Prostate gland (tissue), 2 donors: ENCODE measurements around the gene BIRC6. TPM values are rescaled to one million over a fixed set of nuclear protein-coding genes. Genes with fewer than 3 reads are reported as not detected.

Experiments
- DNase-seq: peaks from one replicate; pipeline ENCODE4 v3.0.0-alpha.2; 2019; ENCODE audit warnings: low spot score
- H3K27ac ChIP-seq, 2 donors: fragments of 200-600 bp; sonication (generic); 2 replicates each; pipeline ENCODE4 v1.5.1; 2017 to 2019
- H3K27me3 ChIP-seq: fragments of 200-600 bp; sonication (generic); replicated peaks from 2 replicates; pipeline ENCODE4 v1.5.1; 2019; ENCODE audit not compliant: insufficient read depth
- H3K36me3 ChIP-seq, 2 donors: fragments of 200-600 bp; sonication (generic); 1 replicate in 1 of 2; 2 replicates in 1 of 2; pipeline versions ENCODE4 v1.5.1 to v1.8.1; 2017 to 2019
- H3K4me1 ChIP-seq: fragments of 200-600 bp; sonication (generic); replicated peaks from 2 replicates; pipeline ENCODE4 v1.5.1; 2019
- H3K4me3 ChIP-seq, 2 donors: fragments of 200-600 bp; sonication (generic); 2 replicates each; pipeline ENCODE4 v1.5.1; 2017 to 2019
- H3K9me3 ChIP-seq: fragments of 200-600 bp; sonication (generic); 2 replicates; pipeline ENCODE4 v1.5.1; 2017
- POLR2A ChIP-seq: fragments of 450-650 bp; IDR thresholded peaks from one replicate; pipeline ENCODE4 v1.6.1; 2016; ENCODE audit warnings: antibody characterized with exemption, mild to moderate bottlenecking
- POLR2AphosphoS5 ChIP-seq: sonication (generic); formaldehyde crosslinking; IDR thresholded peaks from one replicate; pipeline ENCODE4 v1.6.1; 2017; ENCODE audit warnings: antibody characterized with exemption
- WGBS: methylation state at CpG from one replicate; pipeline ENCODE4 v1.1.5; 2018; 5-methylcytosine and 5-hydroxymethylcytosine counted together
- intact Hi-C: fragments of 100-400 bp; cut with DNase I; formaldehyde crosslinking; loops from one replicate; pipeline ENCODE4 v1.14.2; 2022
- microRNA counts, 2 donors: library from miRNA; unstranded; fragments of <30 nt; microRNA quantifications; one replicate each; lab custom pipeline; 2016 to 2017
- microRNA-seq: library from miRNA; unstranded; fragments of <30 nt; microRNA quantifications from one replicate; pipeline ENCODE4, GENCODE V29; 2016
- small RNA-seq, 2 donors: library from RNA; depleted of rRNA; stranded (forward); fragments of <200 nt; gene quantifications; one replicate each; pipeline ENCODE3, GENCODE V24; 2016
- total RNA-seq, 2 donors: library from RNA; depleted of rRNA; stranded (reverse); fragments of >200 nt; gene quantifications; one replicate each; pipeline ENCODE4 v1.1.0, GENCODE V29; 2016
- TF ChIP-seq, protein P1 (sequence below), 4 experiments: fragments of 200-600 bp in 2 of 4; fragments of 450-650 bp in 2 of 4; sonication (generic) in 2 of 4; IDR thresholded peaks; 1 replicate in 3 of 4; 2 replicates in 1 of 4; pipeline ENCODE4 v1.5.1; 2016 to 2019; ENCODE audit warnings: antibody characterized with exemption in 4 of 4, mild to moderate bottlenecking in 2 of 4, moderate library complexity in 2 of 4

The BIRC6 gene
- total RNA-seq, 2 donors from 2014 or later: 89.6 to 113 TPM

DNA sequence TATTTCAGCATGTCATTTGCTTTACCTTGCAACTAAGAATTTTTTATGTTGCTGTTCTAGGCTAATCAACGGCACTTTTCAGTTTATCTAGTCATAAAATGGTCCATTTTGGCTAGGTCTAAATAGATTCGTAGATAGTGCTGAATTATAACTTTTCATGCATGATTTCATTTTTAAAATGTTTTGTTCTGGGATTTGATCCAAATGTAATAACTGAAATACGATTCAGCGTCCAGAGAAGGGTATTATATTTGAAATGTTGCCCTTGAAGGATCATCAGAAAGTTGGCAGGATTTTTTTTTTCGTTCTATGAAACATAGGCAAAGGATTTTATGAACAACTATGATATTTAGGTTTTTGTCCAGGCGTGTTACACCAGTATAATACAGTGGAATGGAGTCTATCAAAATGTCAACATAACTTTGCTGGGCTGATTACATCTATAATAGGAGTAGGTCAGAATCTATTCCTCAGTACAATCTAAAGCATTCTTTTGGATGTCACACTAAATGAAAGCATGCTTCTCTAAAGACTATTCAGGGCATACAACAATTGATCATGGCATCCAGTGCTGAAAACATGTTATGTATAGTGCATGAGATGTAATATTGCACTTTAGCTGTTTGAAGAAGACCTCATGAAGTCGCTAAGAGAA, 295.9 kb downstream of the BIRC6 start:
- intact Hi-C loops: no loop called here
- no peaks in the 10 kb centered on the region for H3K36me3 ChIP-seq
- no peaks in the 10 kb centered on the region for H3K27me3 ChIP-seq
- no peaks in the 10 kb centered on the region for H3K9me3 ChIP-seq
- H3K4me3 ChIP-seq: no peak overlapping the region
- WGBS: 28% methylated on average over 7 of the region's 7 CpGs
- TF ChIP-seq POLR2AphosphoS5: no peak
- TF ChIP-seq, protein P1, sequence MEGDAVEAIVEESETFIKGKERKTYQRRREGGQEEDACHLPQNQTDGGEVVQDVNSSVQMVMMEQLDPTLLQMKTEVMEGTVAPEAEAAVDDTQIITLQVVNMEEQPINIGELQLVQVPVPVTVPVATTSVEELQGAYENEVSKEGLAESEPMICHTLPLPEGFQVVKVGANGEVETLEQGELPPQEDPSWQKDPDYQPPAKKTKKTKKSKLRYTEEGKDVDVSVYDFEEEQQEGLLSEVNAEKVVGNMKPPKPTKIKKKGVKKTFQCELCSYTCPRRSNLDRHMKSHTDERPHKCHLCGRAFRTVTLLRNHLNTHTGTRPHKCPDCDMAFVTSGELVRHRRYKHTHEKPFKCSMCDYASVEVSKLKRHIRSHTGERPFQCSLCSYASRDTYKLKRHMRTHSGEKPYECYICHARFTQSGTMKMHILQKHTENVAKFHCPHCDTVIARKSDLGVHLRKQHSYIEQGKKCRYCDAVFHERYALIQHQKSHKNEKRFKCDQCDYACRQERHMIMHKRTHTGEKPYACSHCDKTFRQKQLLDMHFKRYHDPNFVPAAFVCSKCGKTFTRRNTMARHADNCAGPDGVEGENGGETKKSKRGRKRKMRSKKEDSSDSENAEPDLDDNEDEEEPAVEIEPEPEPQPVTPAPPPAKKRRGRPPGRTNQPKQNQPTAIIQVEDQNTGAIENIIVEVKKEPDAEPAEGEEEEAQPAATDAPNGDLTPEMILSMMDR (IDR thresholded peaks at IDR 0.05): no peak
- no peak for TF ChIP-seq POLR2A
- H3K27ac ChIP-seq: no peak overlapping the region
- DNase-seq: no peak
- H3K4me1 ChIP-seq: no peaks in the 10 kb centered on the region

DNA sequence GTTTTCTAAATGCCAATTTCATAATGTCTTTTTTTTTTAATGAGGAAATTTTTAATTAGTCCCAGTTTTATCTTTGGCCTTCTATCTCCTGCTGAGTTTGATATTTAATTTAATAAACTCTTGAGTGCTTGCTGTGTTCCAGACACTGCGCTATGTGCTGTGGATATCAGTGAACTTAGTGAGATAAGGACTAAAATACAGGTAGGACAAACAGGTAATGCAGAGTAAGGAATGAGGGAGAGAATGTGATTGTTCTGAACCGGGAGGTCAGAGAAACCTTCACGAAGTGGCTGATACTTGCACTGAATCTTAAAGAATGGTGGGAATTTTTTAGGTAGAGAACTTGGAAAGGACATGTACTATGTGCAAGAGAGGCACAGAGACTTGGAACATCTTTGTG, 299.2 kb downstream of the BIRC6 start:
- intact Hi-C loops: no loop called here
- no peak for DNase-seq
- WGBS: 95% methylated on average over 3 of the region's 3 CpGs
- Histone ChIP-seq H3K9me3 (no peaks in the 10 kb centered on the region), H3K27ac (no peak overlapping the region), H3K4me3 (no peak overlapping the region), H3K36me3 (no peaks in the 10 kb centered on the region), H3K4me1 (no peaks in the 10 kb centered on the region), H3K27me3 (no peaks in the 10 kb centered on the region)
- TF ChIP-seq POLR2AphosphoS5 (no peak), POLR2A (no peak)

DNA sequence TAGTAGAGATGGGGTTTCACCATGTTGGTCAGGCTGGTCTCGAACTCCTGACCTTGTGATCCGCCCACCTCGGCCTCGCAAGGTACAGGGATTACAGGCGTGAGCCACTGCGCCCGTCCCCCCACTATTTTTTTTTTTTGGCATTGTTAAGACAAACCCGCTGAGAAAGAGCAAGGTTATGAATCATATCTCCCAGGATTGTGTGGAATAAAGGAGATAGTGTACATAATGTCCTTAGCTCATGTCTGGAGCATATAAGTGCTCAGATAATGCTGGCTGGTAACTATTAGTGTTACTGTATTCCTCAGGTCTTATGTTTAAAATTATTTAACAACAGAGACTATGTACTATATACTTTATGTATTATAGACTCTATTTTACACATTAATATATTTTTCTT, 307.0 kb downstream of the BIRC6 start:
- no peak for DNase-seq
- H3K27ac ChIP-seq: no peak overlapping the region
- WGBS: 92% methylated on average over 8 of the region's 8 CpGs
- intact Hi-C loops: no loop called here
- no peak overlapping the region for H3K4me3 ChIP-seq
- H3K9me3 ChIP-seq: no peaks in the 10 kb centered on the region
- no peaks in the 10 kb centered on the region for H3K4me1 ChIP-seq
- no peaks in the 10 kb centered on the region for H3K36me3 ChIP-seq
- TF ChIP-seq POLR2AphosphoS5 (no peak), POLR2A (no peak)
- TF ChIP-seq, protein P1 (IDR thresholded peaks at IDR 0.05): no peak
- H3K27me3 ChIP-seq: no peaks in the 10 kb centered on the region

DNA sequence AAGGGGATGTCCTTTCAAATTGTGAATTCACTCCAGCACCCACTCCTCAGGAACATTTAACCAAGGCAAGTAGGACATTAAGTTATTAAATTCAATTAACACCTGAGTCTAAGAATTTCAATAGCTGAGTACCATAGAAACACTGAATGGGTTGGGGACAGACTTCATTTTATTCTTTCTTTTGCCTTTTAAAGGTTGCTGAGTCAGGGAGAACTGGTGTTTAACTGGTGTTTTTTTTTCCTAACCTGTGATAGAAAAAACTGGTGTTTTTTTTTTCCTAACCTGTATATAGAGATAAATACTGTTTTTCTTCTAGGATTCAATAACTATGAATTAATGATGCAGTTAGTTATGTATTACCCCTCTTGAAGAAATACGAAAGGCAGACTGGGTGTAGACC, 309.9 kb downstream of the BIRC6 start:
- Histone ChIP-seq H3K27me3 (no peaks in the 10 kb centered on the region), H3K27ac (no peak overlapping the region), H3K36me3 (no peaks in the 10 kb centered on the region), H3K9me3 (no peaks in the 10 kb centered on the region), H3K4me1 (no peaks in the 10 kb centered on the region), H3K4me3 (no peak overlapping the region)
- no peak for DNase-seq
- TF ChIP-seq, protein P1 (IDR thresholded peaks at IDR 0.05): no peak
- TF ChIP-seq POLR2A (no peak), POLR2AphosphoS5 (no peak)
- 95% methylated on average over 1 of the region's 1 CpG for WGBS
- intact Hi-C loops: no loop called here

DNA sequence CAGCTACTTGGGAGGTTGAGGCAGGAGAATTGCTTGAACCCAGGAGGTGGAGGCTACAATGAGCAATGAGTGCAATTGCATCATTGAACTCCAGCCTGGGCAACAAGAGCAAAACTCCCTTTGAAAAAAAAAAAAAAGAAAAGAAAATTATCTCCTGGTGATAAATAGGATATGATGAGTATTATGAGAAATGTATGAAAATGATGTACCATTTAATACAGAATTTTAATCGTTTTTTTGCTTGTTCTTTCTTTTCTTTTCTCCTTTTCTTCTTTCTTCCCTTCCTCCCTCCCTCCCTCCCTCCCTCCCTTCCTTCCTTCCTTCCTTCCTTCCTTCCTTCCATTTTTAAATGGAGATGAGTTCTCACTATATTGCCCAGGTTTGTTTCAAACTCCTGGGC, 311.4 kb downstream of the BIRC6 start:
- no peak overlapping the region for H3K27ac ChIP-seq
- H3K4me3 ChIP-seq: no peak overlapping the region
- TF ChIP-seq POLR2A (no peak), POLR2AphosphoS5 (no peak)
- TF ChIP-seq, protein P1 (IDR thresholded peaks at IDR 0.05): no peak
- no peaks in the 10 kb centered on the region for H3K4me1 ChIP-seq
- DNase-seq: no peak
- 90% methylated on average over 1 of the region's 1 CpG for WGBS
- H3K27me3 ChIP-seq: no peaks in the 10 kb centered on the region
- intact Hi-C loops: no loop called here
- no peaks in the 10 kb centered on the region for H3K36me3 ChIP-seq
- H3K9me3 ChIP-seq: no peaks in the 10 kb centered on the region

MicroRNA genes within 50 kb of the gene (microRNA counts, 767-probe panel; counts per million panel counts)
- 0 to 431 counts per million in 2 donors for microRNA hsa-miR-558 (lab: Ali Mortazavi, UCI)

Small RNA genes lying within 50 kb of the gene (microRNA-seq; reads per million reads assigned to microRNA genes)
- gene MIR4765: not detected
- gene MIR558: not detected

Small RNA genes lying within 50 kb of the gene (small RNA-seq; reads per million reads assigned to genes)
- gene MIR4765 (0 reads per million in 2 donors), gene MIR558 (0 reads per million in 2 donors)

Other genes starting within 250 kb of the BIRC6 start
- gene SLC30A6, start 191.2 kb upstream of the BIRC6 start, total RNA-seq: 10 to 100 TPM; 18.9 to 22.8 TPM
- gene NLRC4, start 92.1 kb upstream of the BIRC6 start, total RNA-seq: 1 to 10 TPM in 1 of 2 donors, under 1 TPM in 1; 0.23 to 1.1 TPM
- gene YIPF4, start 79.1 kb upstream of the BIRC6 start, total RNA-seq: 10 to 100 TPM; 13.0 to 18.1 TPM